T-helper 2 cell (primary cell): ENCODE measurements around the gene LHFPL3.
"Not testable (repeated sequence)": the region's sequence is repeated elsewhere in the genome, so short reads cannot be mapped to it uniquely, and the experiment has no call there.

Experiments
- DNase-seq, 5 experiments: peaks; one replicate each; pipeline versions ENCODE4 v3.0.0 to v3.0.0-alpha.2; 2012 to 2022

LHFPL3 gene

DNA sequence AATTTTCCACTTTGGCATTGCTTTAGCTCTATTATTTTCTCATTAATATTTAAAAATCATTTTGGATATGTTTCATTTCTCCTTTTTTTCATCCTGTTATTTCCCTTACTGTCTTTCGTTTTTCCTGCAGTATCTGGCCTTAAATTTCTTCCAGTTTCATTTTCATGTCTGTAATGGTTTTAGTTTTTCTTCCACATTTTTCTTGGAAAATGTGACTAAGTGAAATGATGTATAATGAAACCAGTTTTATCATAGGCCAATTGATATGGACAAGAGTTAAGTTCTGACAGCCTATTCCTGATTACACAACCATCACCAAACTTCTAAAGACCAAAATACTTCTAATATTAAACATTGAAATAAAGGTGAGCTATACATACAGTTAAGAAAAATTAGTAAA is 158.5 kb downstream of the LHFPL3 start:
- DNase-seq, result no peak

DNA sequence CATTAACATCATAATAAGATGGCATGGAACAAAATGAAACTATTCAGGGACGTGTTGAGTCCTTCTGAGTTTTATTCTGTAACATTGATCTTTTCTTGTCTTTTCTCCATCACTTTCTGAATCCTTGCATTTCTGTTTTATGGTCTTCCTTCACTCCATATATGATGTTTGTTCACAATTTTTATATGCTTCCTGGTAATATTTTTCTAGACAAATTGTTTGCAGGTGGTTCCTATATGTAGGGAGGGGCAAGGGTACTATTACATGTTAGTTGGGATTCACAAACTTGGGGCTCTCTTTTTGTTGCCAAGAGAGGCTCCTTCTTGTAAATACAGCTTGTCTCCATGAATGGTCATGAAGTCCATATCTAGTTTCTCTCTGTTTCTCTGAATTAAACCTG is 159.2 kb downstream of the LHFPL3 start:
- DNase-seq, result no peak

DNA sequence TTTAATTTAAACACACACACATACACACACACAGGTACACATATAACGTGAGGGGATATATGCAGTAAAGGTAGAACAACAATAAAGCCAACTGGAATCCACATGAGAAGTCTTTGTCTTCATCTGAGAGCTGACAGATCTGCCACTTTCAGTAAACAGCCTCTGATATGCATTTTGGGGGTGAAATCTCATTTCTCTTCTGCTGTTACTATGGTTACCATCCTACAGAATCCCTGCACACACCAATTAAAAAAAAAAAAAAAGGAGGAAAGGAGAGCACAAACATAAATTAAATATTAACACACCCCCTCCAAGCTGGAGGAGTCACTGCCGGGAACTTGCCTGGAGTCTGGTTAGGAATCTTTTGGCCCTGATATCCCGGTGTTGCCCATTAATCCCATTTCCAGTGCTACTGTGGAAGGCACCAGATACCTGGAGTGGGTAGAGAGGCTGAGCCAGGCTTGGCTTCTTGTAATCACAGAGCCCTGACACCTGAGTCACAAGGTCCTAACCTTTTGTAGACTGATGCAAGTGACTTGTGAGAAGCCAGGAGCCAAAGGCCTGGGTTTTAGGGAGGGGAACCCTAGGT is 169.1 kb downstream of the LHFPL3 start:
- DNase-seq, result no peak

DNA sequence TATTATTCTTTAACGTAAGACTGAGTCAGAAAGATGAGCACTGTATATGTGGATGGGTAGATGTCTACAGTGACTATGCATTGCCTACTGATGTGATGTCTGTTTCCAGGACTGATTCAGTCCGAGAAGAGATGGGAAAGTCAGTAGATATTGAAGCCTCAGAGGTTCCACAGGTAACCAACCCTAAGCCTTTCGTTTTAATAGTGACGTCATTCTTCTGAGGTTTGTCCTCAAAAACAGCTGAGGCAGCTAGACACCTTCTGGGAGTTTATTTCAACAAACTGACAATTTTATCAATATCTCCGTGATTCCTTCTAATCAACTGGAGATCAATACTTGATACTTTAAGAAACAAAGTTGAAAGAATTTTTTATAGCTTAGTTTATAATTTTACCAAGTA is 171.6 kb downstream of the LHFPL3 start:
- DNase-seq, result no peak

DNA sequence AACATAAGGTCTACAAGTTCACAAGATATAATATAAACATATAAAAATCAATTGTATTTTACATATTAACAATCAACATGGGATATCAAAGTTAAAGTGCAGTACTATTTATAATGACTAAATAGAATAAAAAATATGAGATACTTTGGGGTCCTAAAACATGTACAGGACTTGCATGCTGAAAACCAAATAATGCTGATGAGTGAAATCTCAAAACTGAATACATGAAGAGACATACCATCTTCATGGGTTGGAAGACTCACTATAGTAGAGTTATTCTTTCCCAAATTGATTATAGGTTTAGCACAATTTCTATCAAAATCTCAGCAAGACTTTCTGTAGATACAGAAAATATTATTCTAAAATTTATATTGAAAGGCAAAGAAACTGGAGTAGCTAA is 181.5 kb downstream of the LHFPL3 start:
- DNase-seq, result no peak

DNA sequence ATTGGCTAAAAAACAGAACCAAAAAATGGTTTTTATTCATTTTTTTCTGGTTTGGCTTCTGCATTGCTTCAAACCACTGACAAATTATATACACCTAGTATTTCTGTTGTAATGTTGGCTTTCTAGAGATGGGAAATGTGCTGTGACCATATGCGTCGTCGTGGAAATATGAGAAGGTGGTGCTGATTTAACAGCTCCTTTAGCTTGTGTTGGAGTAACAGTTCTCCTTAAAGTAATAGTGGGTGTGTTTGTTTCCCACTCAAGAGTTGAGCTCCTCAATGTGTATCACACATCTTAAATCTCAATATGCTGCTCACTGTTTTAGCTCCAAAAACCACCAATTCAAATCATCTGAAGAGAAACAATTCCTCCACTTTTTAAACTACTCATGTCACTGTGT is 196.4 kb downstream of the LHFPL3 start:
- no peak for DNase-seq

DNA sequence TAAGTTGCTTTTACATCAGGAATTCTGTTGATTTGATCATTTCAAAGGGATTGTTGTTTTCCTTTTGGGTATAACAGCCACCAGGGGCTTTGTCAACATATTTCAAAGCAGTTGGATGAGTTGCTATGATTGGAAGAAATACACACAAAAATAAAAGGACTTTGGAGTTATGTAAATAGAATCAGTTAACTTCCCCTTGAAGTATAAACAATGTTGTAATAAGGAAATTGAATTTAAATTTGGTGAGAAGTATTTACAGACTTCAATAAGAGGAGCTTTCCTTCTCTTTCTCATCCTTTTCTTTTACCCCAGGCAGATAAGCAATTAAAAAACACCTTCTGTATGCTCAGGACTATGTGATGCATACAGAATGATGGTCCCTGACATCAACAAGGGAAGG is 199.7 kb downstream of the LHFPL3 start:
- no peak for DNase-seq

DNA sequence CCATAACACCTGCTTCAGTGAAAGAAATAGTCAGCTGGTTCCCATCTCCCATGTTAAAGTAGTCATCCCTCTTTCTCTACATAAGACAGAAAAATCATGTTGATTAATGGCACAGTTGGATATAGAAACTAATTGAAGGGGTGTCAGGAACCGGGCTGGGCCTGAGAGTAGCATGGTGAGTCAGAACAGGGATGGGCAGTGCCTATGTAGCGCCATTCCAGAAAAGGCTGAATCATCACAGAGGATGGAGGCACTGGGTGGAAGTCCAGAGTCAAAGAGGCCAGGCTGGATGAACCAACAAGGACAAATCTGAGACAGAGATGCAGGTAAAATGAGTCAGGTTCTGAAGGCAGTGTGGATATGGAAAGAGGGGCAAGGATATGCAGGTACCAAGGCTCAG is 201.2 kb downstream of the LHFPL3 start:
- no peak for DNase-seq

DNA sequence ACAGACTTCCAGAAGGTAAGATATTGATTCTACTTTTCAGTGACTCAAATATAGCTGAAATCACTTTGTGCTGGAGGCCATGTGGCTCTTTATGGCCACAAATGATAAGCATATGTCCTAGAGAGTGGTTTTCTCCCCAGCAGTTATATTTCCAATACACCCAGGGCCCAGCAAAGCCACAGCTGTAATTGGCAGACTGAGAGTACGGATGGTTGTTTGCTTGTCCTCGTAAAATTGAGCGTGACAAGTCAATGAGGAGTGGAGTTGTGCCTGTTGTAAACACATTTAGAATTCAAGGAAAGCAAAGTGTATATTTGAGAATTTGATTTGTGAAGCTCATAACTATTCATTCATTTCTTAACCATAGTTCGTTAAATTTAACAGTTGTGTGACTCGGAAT is 201.8 kb downstream of the LHFPL3 start:
- no peak for DNase-seq

DNA sequence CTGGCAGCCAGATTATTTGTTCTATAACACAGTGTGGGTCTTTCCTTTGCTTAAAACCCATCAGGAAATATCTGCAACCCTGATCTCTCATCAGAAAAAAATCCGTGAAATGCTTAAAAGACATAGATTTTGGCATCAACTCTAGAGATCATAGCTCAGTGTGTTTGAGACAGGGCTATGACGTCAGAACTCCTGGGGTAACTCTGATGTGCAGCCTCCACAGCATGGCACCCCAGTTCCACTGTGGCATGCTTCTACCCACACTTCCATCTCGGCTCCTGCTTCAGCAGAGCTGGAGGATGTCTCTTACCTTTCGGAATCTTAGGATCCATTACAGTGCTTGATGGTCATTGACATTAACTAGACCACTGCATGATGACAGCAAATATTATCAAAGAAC is 205.7 kb downstream of the LHFPL3 start:
- DNase-seq, result no peak

DNA sequence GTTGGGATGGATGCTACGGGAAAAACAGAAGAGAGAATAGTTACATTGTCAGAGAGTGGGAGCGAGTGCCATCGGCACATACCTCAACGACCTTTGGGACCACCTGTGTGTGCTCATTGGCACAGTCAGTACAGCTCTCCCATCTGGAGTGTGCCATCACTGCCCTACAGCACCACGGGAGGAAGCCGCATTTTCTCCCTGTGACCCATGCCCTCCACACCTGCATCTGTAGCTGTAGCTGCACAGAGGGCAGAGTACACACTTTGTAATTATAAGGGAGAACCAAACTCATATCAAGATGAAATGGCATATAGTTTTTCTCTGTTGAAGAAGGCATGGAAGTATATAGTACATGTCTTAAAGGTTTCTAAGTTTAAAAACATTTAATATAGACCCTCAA is 207.4 kb downstream of the LHFPL3 start:
- DNase-seq, result no peak

DNA sequence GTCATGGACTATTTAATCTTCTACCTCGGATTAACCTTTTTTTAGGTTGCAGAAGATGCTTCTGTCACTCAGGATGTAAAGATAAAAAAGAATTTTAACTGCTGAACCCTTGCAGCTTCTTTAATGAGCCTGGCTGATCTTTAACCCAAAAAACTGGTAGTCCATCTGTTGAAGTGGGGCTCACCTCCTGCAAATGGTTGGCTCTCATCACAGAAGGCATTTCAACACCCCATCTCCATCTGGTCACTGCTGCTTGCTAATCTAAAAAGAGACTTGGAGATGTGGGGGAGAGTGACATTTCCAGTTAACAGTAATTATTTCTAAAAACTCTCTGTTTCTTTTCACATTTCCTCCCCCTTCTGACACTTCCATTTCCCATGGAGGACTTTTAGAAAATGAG is 208.6 kb downstream of the LHFPL3 start:
- DNase-seq, result no peak

DNA sequence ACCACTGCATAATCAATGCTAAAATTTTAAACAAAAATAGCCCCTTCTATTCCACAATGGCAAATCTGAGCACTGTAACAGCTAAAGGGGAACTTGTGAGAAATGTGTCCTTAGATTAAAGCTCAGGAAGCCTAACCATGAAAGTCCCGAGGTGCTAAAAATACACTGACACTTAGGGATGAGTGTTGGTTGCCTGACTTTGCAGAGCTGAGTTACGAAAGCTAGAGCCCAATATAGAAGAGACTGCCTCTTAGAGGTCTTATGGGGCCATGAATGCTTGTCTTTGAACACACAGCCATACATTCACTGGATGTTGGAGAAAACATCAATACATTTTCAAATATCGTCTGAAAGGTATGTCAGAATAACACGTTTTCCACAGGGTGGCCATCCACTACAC is 209.7 kb downstream of the LHFPL3 start:
- no peak for DNase-seq

DNA sequence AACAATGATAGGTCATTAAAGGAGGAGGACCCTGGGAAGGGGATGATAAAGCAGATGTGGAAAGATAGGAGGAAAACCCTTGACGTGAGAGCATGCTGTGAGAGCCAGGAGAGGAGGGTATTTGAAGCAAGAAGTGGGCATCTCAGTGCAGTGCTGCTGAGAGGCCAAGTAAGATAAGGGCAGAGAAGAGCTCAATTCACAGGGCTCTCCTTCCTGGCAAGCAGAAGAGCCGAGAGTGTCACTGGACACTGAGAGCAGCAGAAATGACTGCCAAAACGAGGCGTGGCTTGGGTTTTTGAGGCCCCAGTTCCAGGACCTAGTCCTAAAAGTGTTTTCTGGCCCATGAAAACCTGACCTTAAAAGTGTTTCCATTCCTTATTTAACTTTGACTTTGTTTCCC is 213.5 kb downstream of the LHFPL3 start:
- DNase-seq, result no peak

DNA sequence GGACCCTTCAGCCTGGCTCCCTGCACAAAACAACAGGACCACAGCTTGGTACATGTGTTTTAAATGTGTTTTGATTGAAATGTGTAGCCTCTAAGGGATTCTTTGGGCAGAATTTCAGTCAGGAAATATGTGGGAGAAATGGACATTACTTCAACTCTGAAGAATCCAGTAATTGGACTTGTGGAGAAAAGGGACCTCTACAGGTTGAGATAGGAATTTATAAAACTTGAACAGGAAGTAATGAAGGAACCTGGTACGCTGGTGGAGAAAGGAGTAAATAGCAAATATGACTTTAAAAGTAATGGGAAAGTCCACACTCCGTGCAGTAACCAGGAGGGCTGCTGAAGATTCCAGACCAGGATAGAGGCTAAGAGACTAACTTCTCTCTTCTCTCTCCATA is 220.5 kb downstream of the LHFPL3 start:
- DNase-seq, result no peak

DNA sequence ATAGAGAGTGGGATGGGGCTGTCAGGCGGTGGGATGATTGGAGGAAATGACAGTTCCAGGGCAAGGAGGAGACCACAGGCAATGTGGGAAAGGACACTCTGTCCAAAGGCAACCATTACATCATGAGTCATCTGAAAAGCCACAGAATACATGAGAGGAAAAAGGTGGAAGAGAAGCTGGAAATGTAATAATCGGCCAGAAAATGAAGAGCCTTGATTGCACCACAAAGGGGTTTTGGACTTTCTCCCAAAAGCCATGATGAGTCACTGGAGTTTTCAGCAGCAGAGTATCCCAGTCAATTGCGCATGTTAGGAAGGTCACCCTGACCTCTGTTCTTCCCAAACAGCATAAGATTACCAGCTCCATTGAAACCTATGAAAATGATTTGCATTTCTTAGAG is 222.0 kb downstream of the LHFPL3 start:
- DNase-seq, result no peak

DNA sequence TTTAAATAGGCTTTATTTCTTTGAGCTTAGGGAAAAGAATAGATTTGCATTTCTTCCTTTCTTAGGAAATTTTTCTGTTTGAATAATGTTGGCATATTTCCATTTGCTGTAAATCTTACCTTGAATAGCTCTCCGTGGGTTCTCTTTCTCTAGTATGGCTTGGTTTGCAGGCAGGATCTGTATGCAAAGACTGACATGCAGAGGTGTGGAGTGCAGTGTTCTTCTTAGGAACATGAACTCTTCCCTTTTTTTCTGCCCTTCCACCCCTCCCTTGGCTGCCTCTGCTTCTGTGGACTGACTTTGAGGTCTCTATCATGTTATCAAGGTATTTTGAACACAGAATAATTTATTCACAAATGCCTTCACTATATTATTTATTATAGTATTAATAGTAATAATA is 222.8 kb downstream of the LHFPL3 start:
- no peak for DNase-seq

DNA sequence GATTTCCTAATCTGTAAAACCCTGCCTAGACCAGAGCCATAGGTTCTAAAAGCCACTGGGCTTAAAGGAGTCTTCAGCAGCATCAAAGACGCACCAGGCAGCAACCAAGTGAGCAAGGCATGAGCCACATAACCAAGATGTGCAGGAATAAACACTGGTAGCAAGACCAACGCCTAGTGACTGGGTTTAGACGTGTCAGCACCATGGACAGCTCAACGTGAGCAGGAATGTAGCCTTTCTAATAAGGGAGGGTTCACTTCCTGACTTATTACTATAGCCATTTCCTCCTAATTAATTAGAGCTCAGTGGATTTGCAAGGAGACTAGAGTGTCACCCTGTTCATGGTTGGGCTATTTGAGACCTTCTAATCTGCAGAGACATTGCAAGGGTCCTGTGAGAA is 223.7 kb downstream of the LHFPL3 start:
- DNase-seq, result peak in 1 of 5 experiments; percentile 46

DNA sequence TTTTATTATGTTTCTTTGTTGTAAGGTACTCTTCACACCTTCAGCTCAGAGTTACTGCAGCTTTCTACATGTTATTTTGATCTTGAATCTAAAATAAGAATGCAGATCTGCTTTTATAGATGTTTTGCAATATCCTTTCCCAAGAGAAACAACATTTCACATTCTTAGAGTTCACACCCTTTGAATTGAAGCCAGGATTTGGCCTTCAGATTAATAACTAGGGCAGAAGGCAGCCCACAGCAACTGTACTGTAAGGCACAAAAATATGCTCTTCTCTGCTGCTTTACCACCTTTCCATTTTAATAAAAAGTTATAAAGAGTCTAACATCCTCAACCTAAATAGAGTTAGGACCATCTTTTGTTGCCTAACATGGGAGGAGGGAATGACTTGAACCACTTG is 224.7 kb downstream of the LHFPL3 start:
- no peak for DNase-seq

DNA sequence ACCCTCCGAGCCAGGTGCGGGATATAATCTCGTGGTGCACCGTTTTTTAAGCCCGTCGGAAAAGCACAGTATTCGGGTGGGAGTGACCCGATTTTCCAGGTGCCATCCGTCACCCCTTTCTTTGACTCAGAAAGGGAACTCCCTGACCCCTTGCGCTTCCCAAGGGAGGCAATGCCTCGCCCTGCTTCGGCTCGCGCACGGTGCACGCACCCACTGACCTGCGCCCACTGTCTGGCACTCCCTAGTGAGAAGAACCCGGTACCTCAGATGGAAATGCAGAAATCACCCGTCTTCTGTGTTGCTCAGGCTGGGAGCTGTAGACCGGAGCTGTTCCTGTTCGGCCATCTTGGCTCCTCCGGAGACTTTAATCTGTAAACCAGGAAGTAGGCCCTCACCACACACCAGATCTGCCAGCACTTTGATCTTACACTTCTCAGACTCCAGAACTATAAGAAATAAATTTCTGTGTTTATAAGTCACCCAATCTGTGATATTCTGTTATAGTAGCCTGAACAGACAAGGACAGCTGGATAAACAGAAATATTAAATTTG is 235.0 kb downstream of the LHFPL3 start:
- DNase-seq, result not testable (repeated sequence)

DNA sequence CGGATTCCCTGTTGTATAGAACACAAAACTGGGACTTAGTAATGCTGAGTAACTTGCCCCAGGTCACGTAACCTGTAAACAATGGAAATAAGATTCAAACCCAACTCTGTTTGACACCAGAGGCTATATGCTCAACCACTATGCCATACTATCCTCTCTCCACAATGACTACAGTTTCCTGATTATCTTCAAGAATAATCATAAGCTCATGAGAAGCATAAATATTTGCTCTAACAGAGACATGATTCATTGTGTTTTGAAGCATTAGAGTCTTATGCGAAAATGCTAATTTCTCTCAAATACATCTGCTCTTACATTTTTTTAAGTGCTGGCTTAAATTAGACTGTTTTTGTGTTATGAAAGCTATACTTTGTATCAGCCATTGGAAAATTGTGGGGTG is 241.3 kb downstream of the LHFPL3 start:
- DNase-seq, result no peak

DNA sequence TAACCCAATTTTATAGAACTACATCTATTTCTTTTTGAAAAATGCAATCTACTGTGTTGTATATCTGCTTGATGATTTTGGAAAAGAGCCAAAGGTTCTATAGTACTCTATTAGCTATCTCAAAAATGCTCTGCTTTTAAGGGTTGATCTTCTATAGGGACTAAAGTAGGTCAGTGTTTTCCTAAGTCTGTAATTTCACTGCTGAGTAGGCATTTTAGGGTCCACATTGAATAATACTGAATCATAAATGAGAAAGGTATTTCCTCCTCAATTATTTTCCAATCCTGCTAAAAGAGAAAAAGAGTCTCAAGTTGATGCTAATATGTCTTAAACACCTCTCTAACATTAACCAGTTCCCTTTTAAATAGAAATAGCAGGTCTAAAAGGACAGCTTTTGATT is 244.2 kb downstream of the LHFPL3 start:
- DNase-seq, result no peak

DNA sequence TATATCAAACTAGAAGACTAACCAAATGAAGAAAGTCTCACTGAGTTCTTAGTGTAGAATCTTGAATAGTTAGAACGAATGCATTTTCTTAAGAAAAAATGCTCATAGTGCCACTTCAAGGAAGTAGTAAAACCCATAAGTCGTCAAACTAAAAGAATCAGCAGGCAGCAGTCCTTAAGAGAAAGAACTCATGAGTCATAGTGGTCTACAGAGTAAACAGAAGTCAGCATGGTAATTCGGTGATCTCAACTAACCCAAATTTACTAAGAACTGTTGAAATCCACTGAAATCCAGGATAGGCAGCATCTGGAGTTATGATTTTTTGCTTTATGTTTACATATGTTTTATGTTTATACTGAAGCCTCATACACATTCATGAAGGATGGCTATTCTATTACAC is 256.2 kb downstream of the LHFPL3 start:
- DNase-seq, result no peak

DNA sequence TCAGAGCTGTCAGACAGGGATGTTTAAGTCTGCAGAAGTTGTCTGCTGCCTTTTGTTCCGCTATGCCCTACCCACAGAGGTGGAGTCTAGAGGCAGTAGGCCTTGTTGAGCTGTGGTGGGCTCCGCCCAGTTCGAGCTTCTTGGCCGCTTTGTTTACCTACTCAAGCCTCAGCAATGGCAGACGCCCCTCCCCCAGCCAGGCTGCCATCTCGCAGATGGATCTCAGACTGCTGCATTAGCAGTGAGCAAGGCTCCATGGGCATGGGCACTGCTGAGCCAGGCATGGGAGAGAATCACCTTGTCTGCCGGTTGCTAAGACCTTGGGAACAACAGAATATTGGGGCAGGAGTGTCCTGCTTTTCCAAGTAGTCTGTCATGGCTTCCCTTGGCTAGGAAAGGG is 267.2 kb downstream of the LHFPL3 start:
- not testable (repeated sequence) for DNase-seq

DNA sequence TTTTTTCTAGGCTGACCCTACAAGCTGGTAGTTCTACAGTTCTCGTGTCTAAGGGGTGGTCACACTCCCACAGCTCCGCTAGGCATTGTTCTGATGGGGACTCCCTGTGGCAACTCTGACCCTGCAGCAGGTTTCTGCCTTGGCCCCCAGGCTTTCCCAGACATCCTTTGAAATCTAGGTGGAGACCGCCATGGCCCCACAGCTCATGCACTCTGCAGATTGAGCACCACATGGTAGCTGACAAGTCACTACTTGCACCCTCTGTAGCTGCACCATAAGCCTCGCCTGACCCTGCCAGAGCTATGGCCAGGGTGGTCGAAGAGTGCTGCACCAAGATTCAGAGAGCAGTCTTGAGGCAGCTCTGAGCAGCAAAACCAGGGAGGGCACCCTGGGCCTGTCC is 275.6 kb downstream of the LHFPL3 start:
- DNase-seq, result no peak

DNA sequence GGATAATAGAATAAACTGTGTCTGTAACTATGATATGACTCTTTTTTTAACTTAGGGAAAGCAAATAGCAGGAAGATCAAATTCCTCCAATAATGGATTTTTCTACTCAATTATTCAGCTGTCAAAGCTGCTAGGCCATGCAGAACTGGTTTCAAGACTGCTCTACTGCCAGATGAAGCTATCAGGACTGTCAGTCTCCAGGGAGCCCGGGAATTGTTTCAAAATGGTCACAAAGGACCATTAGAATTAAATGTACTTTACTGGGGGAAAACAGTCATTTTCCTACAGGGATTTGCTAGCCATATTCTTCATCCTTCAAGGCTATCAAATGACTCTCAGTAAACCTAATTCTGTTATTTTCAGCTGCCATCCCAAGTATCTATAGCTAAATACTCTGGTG is 276.3 kb downstream of the LHFPL3 start:
- DNase-seq, result no peak
